ENCODE results near the gene CTBP2. TPM values are rescaled to one million over a fixed set of nuclear protein-coding genes. Genes with fewer than 3 reads are reported as not detected.

Gene CTBP2
- total RNA-seq, 2 experiments from 2014 or later, result 0.29 to 0.40 TPM

- Mint-ChIP-seq H3K27ac (no peak overlapping the region), H3K4me3 (no peak overlapping the region), H3K27me3 (ENCODE audit: low read depth) (peaks cover 33% of the 10 kb centered on the region), H3K4me1 (ENCODE audit: low read depth) (peaks cover 11% of the 10 kb centered on the region), H3K36me3 (ENCODE audit: low read depth) (no peaks in the 10 kb centered on the region), H3K9me3 (ENCODE audit: insufficient read depth) (no peaks in the 10 kb centered on the region)
- ATAC-seq, result no peak
- no peak for DNase-seq
- POLR2A ChIA-PET, result no interaction called here
- CTCF ChIA-PET, result interaction anchor here (0.6 kb wide), 1 partner anchor 88 kb away, joined by 3 read pairs; no protein-coding TSS in a partner anchor
These were observed 2.0 kb upstream of the CTBP2 start for GRCh38 chr10:125162120-125162931.

GRCh38 chr10:125161707-125162119 is 1.4 kb upstream of the CTBP2 start:
- H3K9me3 Mint-ChIP-seq (ENCODE audit: insufficient read depth), result no peaks in the 10 kb centered on the region
- ATAC-seq, result no peak
- DNase-seq, result no peak
- CTCF ChIA-PET, result interaction anchor here (0.6 kb wide), 1 partner anchor 88 kb away, joined by 3 read pairs; no protein-coding TSS in a partner anchor
- H3K4me1 Mint-ChIP-seq (ENCODE audit: low read depth), result peaks cover 11% of the 10 kb centered on the region
- H3K27ac Mint-ChIP-seq, result no peak overlapping the region
- no peak overlapping the region for H3K4me3 Mint-ChIP-seq
- POLR2A ChIA-PET, result no interaction called here
- peaks cover 34% of the 10 kb centered on the region for H3K27me3 Mint-ChIP-seq (ENCODE audit: low read depth)
- H3K36me3 Mint-ChIP-seq (ENCODE audit: low read depth), result no peaks in the 10 kb centered on the region

- H3K9me3 Mint-ChIP-seq (ENCODE audit: insufficient read depth), result no peaks in the 10 kb centered on the region
- peaks cover 39% of the 10 kb centered on the region for H3K27me3 Mint-ChIP-seq (ENCODE audit: low read depth)
- peaks cover 11% of the 10 kb centered on the region for H3K4me1 Mint-ChIP-seq (ENCODE audit: low read depth)
- ChIA-PET POLR2A (no interaction called here), CTCF (interaction anchor here (0.6 kb wide), 1 partner anchor 87 kb away, joined by 3 read pairs; no protein-coding TSS in a partner anchor)
- H3K27ac Mint-ChIP-seq, result no peak overlapping the region
- DNase-seq (no peak), ATAC-seq (peak; percentile 64)
- H3K4me3 Mint-ChIP-seq, result peak overlapping the region; percentile 40
- H3K36me3 Mint-ChIP-seq (ENCODE audit: low read depth), result no peaks in the 10 kb centered on the region
These were observed 718 bp upstream of the CTBP2 start for GRCh38 chr10:125160856-125161706.

GRCh38 chr10:125159486-125159931 is 854 bp downstream of the CTBP2 start:
- Mint-ChIP-seq H3K27me3 (ENCODE audit: low read depth) (peaks cover 48% of the 10 kb centered on the region), H3K27ac (no peak overlapping the region), H3K9me3 (ENCODE audit: insufficient read depth) (no peaks in the 10 kb centered on the region), H3K36me3 (ENCODE audit: low read depth) (no peaks in the 10 kb centered on the region), H3K4me3 (peak overlapping the region; percentile 28), H3K4me1 (ENCODE audit: low read depth) (peaks cover 11% of the 10 kb centered on the region)
- ChIA-PET POLR2A (no interaction called here), CTCF (no interaction called here)
- ATAC-seq (no peak), DNase-seq (no peak)

- peak; percentile 55 for ATAC-seq
These were observed 1.5 kb downstream of the CTBP2 start for GRCh38 chr10:125158601-125159485.

GRCh38 chr10:125158275-125158600 is 2.1 kb downstream of the CTBP2 start:
- peaks cover 58% of the 10 kb centered on the region for H3K27me3 Mint-ChIP-seq (ENCODE audit: low read depth)
- H3K4me1 Mint-ChIP-seq (ENCODE audit: low read depth), result peaks cover 11% of the 10 kb centered on the region
- peak overlapping the region; percentile 69 for H3K4me3 Mint-ChIP-seq
- H3K9me3 Mint-ChIP-seq (ENCODE audit: insufficient read depth), result no peaks in the 10 kb centered on the region
- no peaks in the 10 kb centered on the region for H3K36me3 Mint-ChIP-seq (ENCODE audit: low read depth)
- CTCF ChIA-PET, result no interaction called here
- ATAC-seq, result no peak
- H3K27ac Mint-ChIP-seq, result no peak overlapping the region
- POLR2A ChIA-PET, result no interaction called here
- DNase-seq, result no peak

More at GRCh38 chr10:125158601-125159485, 1.5 kb downstream of the CTBP2 start:
- DNase-seq, result no peak
- ChIA-PET POLR2A (no interaction called here), CTCF (no interaction called here)
- Mint-ChIP-seq H3K4me3 (peak overlapping the region; percentile 69), H3K27ac (no peak overlapping the region), H3K9me3 (ENCODE audit: insufficient read depth) (no peaks in the 10 kb centered on the region), H3K27me3 (ENCODE audit: low read depth) (peaks cover 52% of the 10 kb centered on the region), H3K4me1 (ENCODE audit: low read depth) (peaks cover 11% of the 10 kb centered on the region), H3K36me3 (ENCODE audit: low read depth) (no peaks in the 10 kb centered on the region)

GRCh38 chr10:125157505-125157904 is 2.9 kb downstream of the CTBP2 start:
- DNase-seq (no peak), ATAC-seq (no peak)
- CTCF ChIA-PET, result no interaction called here
- POLR2A ChIA-PET, result no interaction called here
- H3K27ac Mint-ChIP-seq, result no peak overlapping the region
- H3K4me1 Mint-ChIP-seq (ENCODE audit: low read depth), result peaks cover 11% of the 10 kb centered on the region
- H3K4me3 Mint-ChIP-seq, result peak overlapping the region; percentile 22
- peaks cover 56% of the 10 kb centered on the region for H3K27me3 Mint-ChIP-seq (ENCODE audit: low read depth)
- no peaks in the 10 kb centered on the region for H3K36me3 Mint-ChIP-seq (ENCODE audit: low read depth)
- H3K9me3 Mint-ChIP-seq (ENCODE audit: insufficient read depth), result no peaks in the 10 kb centered on the region

GRCh38 chr10:125156739-125157480 is 3.5 kb downstream of the CTBP2 start:
- no peak overlapping the region for H3K27ac Mint-ChIP-seq
- peaks cover 57% of the 10 kb centered on the region for H3K27me3 Mint-ChIP-seq (ENCODE audit: low read depth)
- no peaks in the 10 kb centered on the region for H3K36me3 Mint-ChIP-seq (ENCODE audit: low read depth)
- no peak for DNase-seq
- ChIA-PET POLR2A (no interaction called here), CTCF (no interaction called here)
- H3K4me1 Mint-ChIP-seq (ENCODE audit: low read depth), result peaks cover 11% of the 10 kb centered on the region
- ATAC-seq, result no peak
- H3K9me3 Mint-ChIP-seq (ENCODE audit: insufficient read depth), result no peaks in the 10 kb centered on the region
- no peak overlapping the region for H3K4me3 Mint-ChIP-seq

GRCh38 chr10:125156196-125156595 is 4.2 kb downstream of the CTBP2 start:
- CTCF ChIA-PET, result no interaction called here
- POLR2A ChIA-PET, result no interaction called here
- H3K27me3 Mint-ChIP-seq (ENCODE audit: low read depth), result peaks cover 55% of the 10 kb centered on the region

GRCh38 chr10:125155101-125155500 is 5.3 kb downstream of the CTBP2 start:
- DNase-seq, result no peak

More at GRCh38 chr10:125156196-125156595, 4.2 kb downstream of the CTBP2 start:
- no peaks in the 10 kb centered on the region for H3K9me3 Mint-ChIP-seq (ENCODE audit: insufficient read depth)
- ATAC-seq (no peak), DNase-seq (no peak)
- H3K27ac Mint-ChIP-seq, result no peak overlapping the region
- no peak overlapping the region for H3K4me3 Mint-ChIP-seq
- H3K36me3 Mint-ChIP-seq (ENCODE audit: low read depth), result no peaks in the 10 kb centered on the region
- peaks cover 9% of the 10 kb centered on the region for H3K4me1 Mint-ChIP-seq (ENCODE audit: low read depth)

GRCh38 chr10:125154529-125154928 is 5.8 kb downstream of the CTBP2 start:
- peaks cover 62% of the 10 kb centered on the region for H3K27me3 Mint-ChIP-seq (ENCODE audit: low read depth)
- ATAC-seq (no peak), DNase-seq (no peak)
- ChIA-PET CTCF (no interaction called here), POLR2A (no interaction called here)
- H3K4me1 Mint-ChIP-seq (ENCODE audit: low read depth), result peaks cover 12% of the 10 kb centered on the region
- H3K4me3 Mint-ChIP-seq, result no peak overlapping the region
- no peaks in the 10 kb centered on the region for H3K36me3 Mint-ChIP-seq (ENCODE audit: low read depth)
- H3K27ac Mint-ChIP-seq, result no peak overlapping the region
- no peaks in the 10 kb centered on the region for H3K9me3 Mint-ChIP-seq (ENCODE audit: insufficient read depth)

More at GRCh38 chr10:125155101-125155500, 5.3 kb downstream of the CTBP2 start:
- ChIA-PET CTCF (no interaction called here), POLR2A (no interaction called here)
- H3K27me3 Mint-ChIP-seq (ENCODE audit: low read depth), result peaks cover 60% of the 10 kb centered on the region
- no peak overlapping the region for H3K4me3 Mint-ChIP-seq
- H3K36me3 Mint-ChIP-seq (ENCODE audit: low read depth), result no peaks in the 10 kb centered on the region
- no peak for ATAC-seq
- H3K9me3 Mint-ChIP-seq (ENCODE audit: insufficient read depth), result no peaks in the 10 kb centered on the region
- H3K27ac Mint-ChIP-seq, result no peak overlapping the region
- H3K4me1 Mint-ChIP-seq (ENCODE audit: low read depth), result peaks cover 12% of the 10 kb centered on the region
